Heart left ventricle (tissue), 16 donors: ENCODE data around the gene EHD1. TPM values are rescaled to one million over a fixed set of nuclear protein-coding genes. Genes with fewer than 3 reads are reported as not detected.

Experiments
- ATAC-seq, 4 donors: fragments of 200-7000 bp; cut with Tn5 transposase; one replicate each; pipeline ENCODE4 v1.9.1; 2020 to 2022; ENCODE audit warnings: moderate library complexity in 4 of 4, mild to moderate bottlenecking in 3 of 4, moderate number of reproducible peaks in 1 of 4
- DNase-seq, 5 donors: peaks; one replicate each; pipeline ENCODE4 v3.0.0-alpha.2; 2020
- H3K27ac ChIP-seq, 12 donors: fragments of 200-600 bp; sonication (generic) in 4 of 12; one replicate each; pipeline versions ENCODE4 v1.5.0 to v1.8.0; 2016 to 2022; ENCODE audit warnings: mild to moderate bottlenecking in 2 of 12
- H3K27me3 ChIP-seq, 9 donors: fragments of 200-600 bp; sonication (generic) in 2 of 9; one replicate each; pipeline versions ENCODE4 v1.5.1 to v1.8.0; 2016 to 2022; ENCODE audit warnings: mild to moderate bottlenecking in 3 of 9
- H3K36me3 ChIP-seq, 9 donors: fragments of 200-600 bp; sonication (generic) in 2 of 9; one replicate each; pipeline versions ENCODE4 v1.5.0 to v1.8.0; 2018 to 2022; ENCODE audit warnings: mild to moderate bottlenecking in 2 of 9
- H3K4me1 ChIP-seq, 12 donors: fragments of 200-600 bp; sonication (generic) in 4 of 12; one replicate each; pipeline versions ENCODE4 v1.5.0 to v1.8.0; 2016 to 2022; ENCODE audit warnings: mild to moderate bottlenecking in 3 of 12
- H3K4me3 ChIP-seq, 12 donors: fragments of 200-600 bp; sonication (generic) in 4 of 12; one replicate each; pipeline versions ENCODE4 v1.5.0 to v1.8.0; 2017 to 2022; ENCODE audit warnings: mild to moderate bottlenecking in 9 of 12, moderate library complexity in 4 of 12
- H3K9me3 ChIP-seq, 12 donors: fragments of 200-600 bp; sonication (generic) in 4 of 12; one replicate each; pipeline versions ENCODE4 v1.5.0 to v1.8.0; 2016 to 2022; ENCODE audit warnings: mild to moderate bottlenecking in 1 of 12
- CTCF ChIP-seq, 12 donors: fragments of 200-600 bp; sonication (generic) in 4 of 12; IDR thresholded peaks; one replicate each; pipeline versions ENCODE4 v1.5.0 to v1.8.0; 2018 to 2022; ENCODE audit warnings: antibody characterized with exemption in 12 of 12, mild to moderate bottlenecking in 5 of 12
- POLR2A ChIP-seq, 2 donors: fragments of 450-650 bp; IDR thresholded peaks; one replicate each; pipeline ENCODE4 v1.6.1; 2017; ENCODE audit warnings: antibody characterized with exemption in 2 of 2, mild to moderate bottlenecking in 2 of 2, moderate library complexity in 2 of 2
- WGBS, 4 donors: extraction: QIAGEN DNeasy Blood & Tissue Kit in 2 of 4; methylation state at CpG; one replicate each; pipeline versions ENCODE4 v1.1.5 to v1.1.7; 2013 to 2018; 5-methylcytosine and 5-hydroxymethylcytosine counted together
- intact Hi-C, 10 donors: fragments of 100-400 bp; cut with DNase I; formaldehyde crosslinking; loops; one replicate each; pipeline versions ENCODE4 v1.11.1 to v1.14.2; 2022
- polyA plus RNA-seq, 2 donors: library from polyadenylated mRNA; stranded (reverse); fragments of 200-250 nt; gene quantifications; one replicate each; pipeline ENCODE4 v1.2.3, GENCODE V29; 2013
- total RNA-seq, 9 donors: library from RNA; depleted of rRNA in 2 of 9; stranded (reverse); fragments of >200 nt in 2 of 9; fragmentation: NEBNext Ultra II Directional in 3 of 9; extraction: Animal tissue kit (Norgen Biotek cat#: 25700) in 3 of 9; gene quantifications; one replicate each; pipeline versions ENCODE4 v1.1.0 to v1.2.4, GENCODE V29; 2016 to 2023
- donor health status: ischemic (EF 13 %, LVEDD 7.1; RV severe dilation, severe dysfunction).
- donor health status: healthy with polysubstance abuse.
- donor health status: DM: no; HTN: yes; CAD: no.
- donor health status: DM: no; HTN: no; CAD: no.
- donor health status: ischemic (EF 25% LVEDD 6.9; RV normal size, moderate dysfunction).
- donor health status: ischemic (EF 25% LVEDD 5.7; RV mildly dilated, moderate dysfunction).
- donor health status: healthy.
- donor health status: DM: yes; HTN: yes; CAD: no.
- donor health status: ischemic (EF 35%, LVEDD 5.7; RV mildly dilated, moderate dysfunction).
- donor health status: nonischemic (EF 11% LVEDD 7.7; RV severe dilation, severe dysfunction).
- donor health status: DM: yes; HTN: yes; CAD: no.
- donor health status: PGD.
- donor health status: ischemic (EF 29% LVEDD 5.4; RV normal size, mild dysfunction).
- donor health status: nonischemic (EF 23%, LVEDD 6.1; RV moderate dilation, normal function).

Gene EHD1
- total and polyA plus RNA-seq, 11 donors: 27.9 to 102 (median 58.0) TPM

DNA sequence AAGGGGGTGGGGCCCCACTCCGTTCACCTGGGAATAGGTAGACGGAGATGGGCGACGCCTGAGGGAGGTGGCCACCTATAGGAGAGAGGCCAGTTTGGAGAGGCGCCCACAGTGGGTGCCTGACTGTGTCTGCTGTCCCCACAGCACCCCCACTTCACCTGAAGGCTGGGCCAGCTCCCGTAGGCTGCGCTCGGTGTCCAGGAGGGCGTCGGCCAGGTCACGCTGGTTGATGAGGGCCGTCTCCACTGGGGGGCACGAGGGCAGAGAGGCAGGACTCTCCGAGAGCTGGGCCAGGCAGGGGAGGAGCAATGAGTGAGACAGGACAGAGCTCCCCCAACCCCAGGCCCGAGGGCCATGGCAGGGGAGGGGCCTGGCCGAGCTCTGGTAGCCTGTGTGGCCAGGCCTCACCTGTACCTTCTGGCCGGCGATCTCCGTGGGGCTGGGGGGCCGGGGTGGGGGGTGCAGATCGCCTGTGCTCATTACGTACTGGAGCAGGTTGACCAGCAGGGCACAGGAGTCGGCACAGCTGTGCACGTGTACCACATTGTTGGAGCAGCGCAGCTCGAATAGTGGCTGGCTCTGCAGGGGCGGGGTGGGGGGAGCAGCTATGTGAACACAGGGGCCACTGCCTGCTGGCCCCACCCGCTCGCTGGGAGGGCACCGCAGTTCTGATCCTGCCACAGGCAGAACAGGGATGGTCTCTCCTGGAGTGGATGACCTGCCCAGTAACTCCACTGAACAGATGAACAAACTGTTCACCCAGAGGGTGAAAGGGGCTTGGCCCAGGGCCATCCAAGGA lies 23.9 kb upstream of the EHD1 start:
- no peak overlapping the region for H3K4me3 ChIP-seq
- TF ChIP-seq POLR2A (IDR thresholded peaks at IDR 0.05) (no peak), CTCF (IDR thresholded peaks at IDR 0.05) (no peak)
- peaks cover 4 to 100% (median 96%) of the 10 kb centered on the region in 9 donors for H3K36me3 ChIP-seq
- 90 to 94% (median 92%) methylated on average over 19 to 30 of the region's 30 CpGs for WGBS, 4 donors
- no peak overlapping the region for H3K27ac ChIP-seq
- intact Hi-C loops: no loop called here
- no peaks in the 10 kb centered on the region for H3K9me3 ChIP-seq
- DNase-seq (peak in 1 of 5 donors; percentile 45), ATAC-seq (no peak)
- no peaks in the 10 kb centered on the region for H3K4me1 ChIP-seq
- H3K27me3 ChIP-seq: no peaks in the 10 kb centered on the region

DNA sequence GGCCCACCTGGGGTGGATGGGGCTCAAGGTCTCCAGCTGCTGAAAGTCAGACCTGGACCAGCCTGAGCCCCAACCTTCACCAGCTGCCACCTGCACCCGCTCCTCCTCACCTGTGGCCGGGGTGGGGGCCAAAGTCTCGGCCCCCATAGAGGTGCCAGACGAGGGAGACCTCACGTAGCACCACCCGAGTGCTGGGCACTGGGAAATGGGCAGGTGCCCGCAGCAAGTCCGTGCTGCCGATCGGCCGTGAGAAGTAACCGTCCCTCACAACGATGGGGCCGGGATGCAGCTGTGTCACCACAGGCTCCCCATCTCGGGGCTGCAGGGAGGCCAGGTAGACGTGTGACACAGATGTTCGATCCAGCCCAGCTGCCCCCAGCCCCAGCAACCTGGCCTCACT lies 22.4 kb upstream of the EHD1 start:
- ATAC-seq (no peak), DNase-seq (peak in 1 of 5 donors; percentile 61)
- no peaks in the 10 kb centered on the region for H3K4me1 ChIP-seq
- no peaks in the 10 kb centered on the region for H3K9me3 ChIP-seq
- no peaks in the 10 kb centered on the region for H3K27me3 ChIP-seq
- H3K36me3 ChIP-seq: peaks cover 4 to 100% (median 94%) of the 10 kb centered on the region in 9 donors
- TF ChIP-seq CTCF (IDR thresholded peaks at IDR 0.05) (no peak), POLR2A (IDR thresholded peaks at IDR 0.05) (no peak)
- no peak overlapping the region for H3K27ac ChIP-seq
- intact Hi-C loops: no loop called here
- no peak overlapping the region for H3K4me3 ChIP-seq
- WGBS, 4 donors: 94 to 97% (median 95%) methylated on average over 11 to 17 of the region's 17 CpGs

DNA sequence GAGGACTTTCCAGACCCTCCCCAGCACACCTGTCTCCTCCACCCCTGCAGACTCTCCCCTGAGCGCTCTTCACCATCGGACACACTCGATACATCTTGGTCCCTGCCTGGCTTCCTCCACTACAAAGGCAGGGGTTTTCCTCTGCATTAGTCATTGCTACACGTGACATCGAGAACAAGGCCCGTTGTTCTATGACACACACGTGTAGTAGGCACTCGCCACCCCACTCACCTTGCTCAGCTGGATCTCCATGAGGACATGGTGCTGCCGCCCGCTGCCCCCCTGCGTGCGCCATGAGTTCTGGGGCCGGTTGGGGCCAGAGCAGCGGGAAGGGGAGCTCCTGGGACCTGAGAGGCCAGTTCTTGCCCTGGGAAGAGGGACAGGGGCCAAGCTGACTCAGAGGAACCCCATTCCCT lies 21.9 kb upstream of the EHD1 start:
- H3K36me3 ChIP-seq: peaks cover 4 to 97% (median 89%) of the 10 kb centered on the region in 9 donors
- H3K4me1 ChIP-seq: no peaks in the 10 kb centered on the region
- TF ChIP-seq CTCF (IDR thresholded peaks at IDR 0.05): no peak
- TF ChIP-seq POLR2A (IDR thresholded peaks at IDR 0.05): no peak
- intact Hi-C loops: no loop called here
- WGBS, 4 donors: 87 to 93% (median 90%) methylated on average over 14 of the region's 14 CpGs
- DNase-seq (peak in 1 of 5 donors; percentile 38), ATAC-seq (no peak)
- H3K9me3 ChIP-seq: no peaks in the 10 kb centered on the region
- H3K4me3 ChIP-seq: no peak overlapping the region
- no peaks in the 10 kb centered on the region for H3K27me3 ChIP-seq
- H3K27ac ChIP-seq: no peak overlapping the region

GRCh38 chr11:64898541-64898940 lies 20.1 kb upstream of the EHD1 start:
- ATAC-seq (no peak), DNase-seq (peak in 1 of 5 donors; percentile 50)
- no peak overlapping the region for H3K27ac ChIP-seq
- TF ChIP-seq CTCF (IDR thresholded peaks at IDR 0.05) (no peak), POLR2A (IDR thresholded peaks at IDR 0.05) (no peak)
- peaks cover 0 to 12% (median 2%) of the 10 kb centered on the region in 12 donors for H3K4me1 ChIP-seq
- intact Hi-C loops: no loop called here
- H3K4me3 ChIP-seq: no peak overlapping the region
- 92 to 96% (median 95%) methylated on average over 19 of the region's 19 CpGs for WGBS, 4 donors
- H3K36me3 ChIP-seq: peaks cover 4 to 88% (median 72%) of the 10 kb centered on the region in 9 donors
- no peaks in the 10 kb centered on the region for H3K27me3 ChIP-seq
- H3K9me3 ChIP-seq: no peaks in the 10 kb centered on the region
